Colonic mucosa (tissue), 4 donors: Measurements from ENCODE around the gene GOSR2. TPM values are rescaled to one million over a fixed set of nuclear protein-coding genes. Genes with fewer than 3 reads are reported as not detected.

Experiments
- DNase-seq: peaks from one replicate; pipeline ENCODE4 v3.0.0-alpha.2; 2020
- H3K27ac ChIP-seq: fragments of 200-600 bp; one replicate; pipeline ENCODE4 v1.8.0; 2021
- H3K27me3 ChIP-seq: fragments of 200-600 bp; one replicate; pipeline ENCODE4 v1.8.0; 2021
- H3K36me3 ChIP-seq: fragments of 200-600 bp; one replicate; pipeline ENCODE4 v1.8.0; 2021
- H3K4me1 ChIP-seq: fragments of 200-600 bp; one replicate; pipeline ENCODE4 v1.8.0; 2021; ENCODE audit warnings: mild to moderate bottlenecking
- H3K4me3 ChIP-seq: fragments of 200-600 bp; one replicate; pipeline ENCODE4 v1.8.0; 2021
- H3K9ac ChIP-seq, 2 donors: one replicate each; pipeline ENCODE4 v1.7.0; 2013; ENCODE audit warnings: control low read depth in 2 of 2, low read depth in 2 of 2, low read length in 2 of 2
- H3K9me3 ChIP-seq: fragments of 200-600 bp; one replicate; pipeline ENCODE4 v1.8.0; 2021
- CTCF ChIP-seq: fragments of 200-600 bp; IDR thresholded peaks from one replicate; pipeline ENCODE4 v1.8.0; 2022; ENCODE audit warnings: antibody characterized with exemption, mild to moderate bottlenecking
- intact Hi-C: fragments of 100-400 bp; cut with DNase I; formaldehyde crosslinking; loops from one replicate; pipeline ENCODE4 v1.14.1; 2022
- total RNA-seq, 2 donors: library from RNA; stranded (reverse); fragmentation: NEBNext Ultra II Directional in 1 of 2; extraction: Animal tissue kit (Norgen Biotek cat#: 25700) in 1 of 2; gene quantifications; one replicate each; pipeline ENCODE4 v1.2.1, GENCODE V29; 2021
- donor health status: healthy.
- donor health status: DM: no; HTN: no; CAD: no.
- donor health status: DM: no; HTN: no; CAD: no.

Gene GOSR2
- total RNA-seq: 10 to 100 TPM; 36.5 to 39.4 TPM

- Histone ChIP-seq H3K9me3 (no peaks in the 10 kb centered on the region), H3K4me1 (peaks cover 8% of the 10 kb centered on the region), H3K9ac (peak within 1 kb of the TSS; percentile 78 to 93), H3K27me3 (no peaks in the 10 kb centered on the region), H3K4me3 (peak within 1 kb of the TSS; percentile 98), H3K27ac (peak within 1 kb of the TSS; percentile 90), H3K36me3 (no peaks in the 10 kb centered on the region)
- TF ChIP-seq CTCF: no peak
- DNase-seq: peak; percentile 90
- intact Hi-C loops: no loop called here
These were observed at the start of gene GOSR2 for GRCh38 chr17:46922804-46923635. Gene GOSR2, plus strand, starts transcription at chr17:46923160. Its CDS starts 33 bp downstream, at chr17:46923193.

- Histone ChIP-seq H3K27ac (no peak overlapping the region), H3K4me3 (no peak overlapping the region), H3K9me3 (no peaks in the 10 kb centered on the region), H3K36me3 (no peaks in the 10 kb centered on the region), H3K4me1 (no peaks in the 10 kb centered on the region), H3K9ac (no peak overlapping the region), H3K27me3 (no peaks in the 10 kb centered on the region)
- TF ChIP-seq CTCF: no peak
- DNase-seq: no peak
- intact Hi-C loops: no loop called here
These were observed 48.9 kb upstream of the GOSR2 start for GRCh38 chr17:46873941-46874645.

GRCh38 chr17:46874906-46875305 is 48.1 kb upstream of the GOSR2 start:
- intact Hi-C loops: loop anchor here (5.0 kb wide), 1 partner anchor 33 kb away; no protein-coding TSS in a partner anchor

GRCh38 chr17:46875849-46876352 is 47.1 kb upstream of the GOSR2 start:
- no peaks in the 10 kb centered on the region for H3K36me3 ChIP-seq
- no peaks in the 10 kb centered on the region for H3K27me3 ChIP-seq
- intact Hi-C loops: loop anchor here (5.0 kb wide), 1 partner anchor 34 kb away; no protein-coding TSS in a partner anchor
- H3K9me3 ChIP-seq: no peaks in the 10 kb centered on the region
- H3K27ac ChIP-seq: no peak overlapping the region
- H3K9ac ChIP-seq: no peak overlapping the region
- TF ChIP-seq CTCF: no peak
- no peak overlapping the region for H3K4me3 ChIP-seq
- H3K4me1 ChIP-seq: no peaks in the 10 kb centered on the region
- DNase-seq: no peak

More at GRCh38 chr17:46874906-46875305, 48.1 kb upstream of the GOSR2 start:
- H3K4me1 ChIP-seq: no peaks in the 10 kb centered on the region
- H3K9ac ChIP-seq: no peak overlapping the region
- DNase-seq: no peak
- TF ChIP-seq CTCF: no peak
- no peak overlapping the region for H3K4me3 ChIP-seq
- H3K27me3 ChIP-seq: no peaks in the 10 kb centered on the region
- H3K36me3 ChIP-seq: no peaks in the 10 kb centered on the region
- no peaks in the 10 kb centered on the region for H3K9me3 ChIP-seq
- H3K27ac ChIP-seq: no peak overlapping the region

GRCh38 chr17:46876353-46876887 is 46.5 kb upstream of the GOSR2 start:
- peak; percentile 53 for TF ChIP-seq CTCF
- Histone ChIP-seq H3K9me3 (no peaks in the 10 kb centered on the region), H3K4me3 (no peak overlapping the region), H3K9ac (no peak overlapping the region), H3K36me3 (no peaks in the 10 kb centered on the region), H3K27ac (no peak overlapping the region), H3K27me3 (no peaks in the 10 kb centered on the region), H3K4me1 (no peaks in the 10 kb centered on the region)
- intact Hi-C loops: loop anchor here (5.0 kb wide), 1 partner anchor 34 kb away; no protein-coding TSS in a partner anchor
- peak; percentile 68 for DNase-seq
